GM12878 (cell line): Measurements from ENCODE around the gene ERC2. TPM values are rescaled to one million over a fixed set of nuclear protein-coding genes. Genes with fewer than 3 reads are reported as not detected.

Experiments
- CHD2 ChIP-seq: IDR thresholded peaks from 2 replicates; pipeline ENCODE4 v1.6.1; 2011; ENCODE audit warnings: low read depth, low read length, improper control_type of control experiment, borderline replicate concordance
- NR2F1 ChIP-seq: fragments of 450-650 bp; conservative IDR thresholded peaks from 2 replicates; pipeline ENCODE4 v1.6.1; 2017; ENCODE audit warnings: mild to moderate bottlenecking
- POU2F2 ChIP-seq: IDR thresholded peaks from 3 replicates; pipeline ENCODE4 v1.6.1; 2011; ENCODE audit warnings: low read depth, mild to moderate bottlenecking, low read length, borderline replicate concordance
- RBBP5 ChIP-seq: fragments of 200-600 bp; sonication (generic); conservative IDR thresholded peaks from 2 replicates; pipeline ENCODE4 v1.6.1; 2016
- RFX5 ChIP-seq: IDR thresholded peaks from 2 replicates; pipeline ENCODE4 v1.6.1; 2011; ENCODE audit warnings: low read depth, low read length, improper control_type of control experiment
- SMC3 ChIP-seq: IDR thresholded peaks from 2 replicates; pipeline ENCODE4 v1.6.1; 2011; ENCODE audit warnings: low read length, improper control_type of control experiment, borderline replicate concordance
- SRF ChIP-seq, 2 experiments: IDR thresholded peaks; 2 replicates each; pipeline ENCODE4 v1.6.1; 2011; ENCODE audit warnings: low read depth in 2 of 2, low read length in 2 of 2, mild to moderate bottlenecking in 1 of 2, moderate library complexity in 1 of 2
- STAT1 ChIP-seq: fragments of 450-650 bp; conservative IDR thresholded peaks from 2 replicates; pipeline ENCODE4 v1.6.1; 2014; ENCODE audit warnings: antibody characterized with exemption, mild to moderate bottlenecking
- polyA plus RNA-seq, 11 experiments: library from polyadenylated mRNA; depleted of rRNA in 4 of 11; unstranded in 6 of 11; stranded (reverse) in 5 of 11; fragments of >200 nt; fragmentation: Nextera tagmentation in 4 of 11; fragmentation: Illumina TruSeq in 1 of 11; extraction: Ambion mirVana in 4 of 11; extraction: Trizol in 1 of 11; gene quantifications; 1 replicate in 1 of 11; 2 replicates in 10 of 11; pipeline versions ENCODE4 v1.2.1 to v1.2.3, GENCODE V29; 2011 to 2016; ENCODE audit warnings: inconsistent platforms in 2 of 11, missing spikeins in 2 of 11, low read depth in 1 of 11
- total RNA-seq, 4 experiments: library from RNA; depleted of rRNA in 3 of 4; stranded (reverse); fragments of >200 nt in 3 of 4; fragmentation: Illumina TruSeq in 1 of 4; extraction: Trizol in 1 of 4; gene quantifications; 2 replicates each; pipeline versions ENCODE4 v1.2.1 to v1.2.3, GENCODE V29; 2013 to 2021
- TF ChIP-seq, protein P1 (sequence below): fragments of 450-650 bp; IDR thresholded peaks from 2 replicates; pipeline ENCODE4 v1.6.1; 2017; ENCODE audit warnings: mild to moderate bottlenecking, low read depth, inconsistent platforms; ENCODE audit not compliant: poor library complexity, severe bottlenecking
- TF ChIP-seq, protein P2 (sequence below): IDR thresholded peaks from 2 replicates; pipeline ENCODE4 v1.6.1; 2011; ENCODE audit warnings: low read depth, mild to moderate bottlenecking, low read length, moderate library complexity, borderline replicate concordance; ENCODE audit errors: extremely low read depth
- TF ChIP-seq, protein P3 (sequence below): fragments of 450-650 bp; IDR thresholded peaks from 2 replicates; pipeline ENCODE4 v1.6.1; 2018; ENCODE audit warnings: borderline replicate concordance, mild to moderate bottlenecking; ENCODE audit not compliant: partially characterized antibody
- TF ChIP-seq, protein P4 (sequence below), 3 experiments: IDR thresholded peaks in 2 of 3; conservative IDR thresholded peaks in 1 of 3; 2 replicates each; pipeline ENCODE4 v1.5.1; 2011; ENCODE audit warnings: low read depth in 3 of 3, low read length in 3 of 3, mild to moderate bottlenecking in 3 of 3, control low read depth in 2 of 3, moderate library complexity in 2 of 3, inconsistent platforms in 1 of 3, mixed read lengths in 1 of 3; ENCODE audit not compliant: control insufficient read depth in 2 of 3, insufficient read depth in 1 of 3; ENCODE audit errors: extremely low read depth in 1 of 3
- TF ChIP-seq, protein P5 (sequence below): IDR thresholded peaks from 2 replicates; pipeline ENCODE4 v1.6.1; 2012; ENCODE audit warnings: mild to moderate bottlenecking, low read depth, low read length
- TF ChIP-seq, protein P6 (sequence below): IDR thresholded peaks from 2 replicates; pipeline ENCODE4 v1.6.1; 2011; ENCODE audit warnings: borderline replicate concordance, low read depth, mild to moderate bottlenecking, moderate library complexity, low read length; ENCODE audit not compliant: insufficient read depth, poor library complexity, severe bottlenecking
- TF ChIP-seq, protein P7 (sequence below): IDR thresholded peaks from 2 replicates; pipeline ENCODE4 v1.6.1; 2011; ENCODE audit warnings: low read depth, low read length, improper control_type of control experiment, borderline replicate concordance

ERC2 gene
- total and polyA plus RNA-seq, 10 of the 15 experiments (the other 5 are each of a cell fraction or from before 2014, with no cell fraction given) = 0.06 to 1.4 (median 0.12) TPM; not detected in 3

DNA sequence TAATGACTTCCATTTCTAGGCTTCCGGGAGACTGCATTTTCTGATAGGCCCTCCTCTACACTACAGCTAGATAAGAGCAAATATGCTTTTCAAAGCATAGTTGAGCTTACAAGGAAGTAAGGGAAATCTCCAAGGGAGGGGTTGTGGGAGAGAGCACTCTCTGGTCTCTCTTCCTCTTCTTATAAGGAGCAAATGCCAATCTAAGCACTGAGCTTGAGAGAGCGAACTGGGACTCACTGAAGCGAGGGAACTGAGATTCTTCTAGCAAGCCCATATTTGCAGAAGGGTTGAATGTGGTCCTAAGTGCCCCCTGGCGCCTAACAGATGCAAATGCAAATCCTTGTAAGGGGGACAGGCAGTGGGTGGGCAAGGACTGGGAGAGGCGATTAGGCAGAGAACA lies 164.8 kb downstream of the ERC2 start (continued):
- TF ChIP-seq, protein P1, sequence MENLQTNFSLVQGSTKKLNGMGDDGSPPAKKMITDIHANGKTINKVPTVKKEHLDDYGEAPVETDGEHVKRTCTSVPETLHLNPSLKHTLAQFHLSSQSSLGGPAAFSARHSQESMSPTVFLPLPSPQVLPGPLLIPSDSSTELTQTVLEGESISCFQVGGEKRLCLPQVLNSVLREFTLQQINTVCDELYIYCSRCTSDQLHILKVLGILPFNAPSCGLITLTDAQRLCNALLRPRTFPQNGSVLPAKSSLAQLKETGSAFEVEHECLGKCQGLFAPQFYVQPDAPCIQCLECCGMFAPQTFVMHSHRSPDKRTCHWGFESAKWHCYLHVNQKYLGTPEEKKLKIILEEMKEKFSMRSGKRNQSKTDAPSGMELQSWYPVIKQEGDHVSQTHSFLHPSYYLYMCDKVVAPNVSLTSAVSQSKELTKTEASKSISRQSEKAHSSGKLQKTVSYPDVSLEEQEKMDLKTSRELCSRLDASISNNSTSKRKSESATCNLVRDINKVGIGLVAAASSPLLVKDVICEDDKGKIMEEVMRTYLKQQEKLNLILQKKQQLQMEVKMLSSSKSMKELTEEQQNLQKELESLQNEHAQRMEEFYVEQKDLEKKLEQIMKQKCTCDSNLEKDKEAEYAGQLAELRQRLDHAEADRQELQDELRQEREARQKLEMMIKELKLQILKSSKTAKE = no peak
- TF ChIP-seq, protein P2, sequence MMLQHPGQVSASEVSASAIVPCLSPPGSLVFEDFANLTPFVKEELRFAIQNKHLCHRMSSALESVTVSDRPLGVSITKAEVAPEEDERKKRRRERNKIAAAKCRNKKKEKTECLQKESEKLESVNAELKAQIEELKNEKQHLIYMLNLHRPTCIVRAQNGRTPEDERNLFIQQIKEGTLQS = no peak
- TF ChIP-seq, protein P3, sequence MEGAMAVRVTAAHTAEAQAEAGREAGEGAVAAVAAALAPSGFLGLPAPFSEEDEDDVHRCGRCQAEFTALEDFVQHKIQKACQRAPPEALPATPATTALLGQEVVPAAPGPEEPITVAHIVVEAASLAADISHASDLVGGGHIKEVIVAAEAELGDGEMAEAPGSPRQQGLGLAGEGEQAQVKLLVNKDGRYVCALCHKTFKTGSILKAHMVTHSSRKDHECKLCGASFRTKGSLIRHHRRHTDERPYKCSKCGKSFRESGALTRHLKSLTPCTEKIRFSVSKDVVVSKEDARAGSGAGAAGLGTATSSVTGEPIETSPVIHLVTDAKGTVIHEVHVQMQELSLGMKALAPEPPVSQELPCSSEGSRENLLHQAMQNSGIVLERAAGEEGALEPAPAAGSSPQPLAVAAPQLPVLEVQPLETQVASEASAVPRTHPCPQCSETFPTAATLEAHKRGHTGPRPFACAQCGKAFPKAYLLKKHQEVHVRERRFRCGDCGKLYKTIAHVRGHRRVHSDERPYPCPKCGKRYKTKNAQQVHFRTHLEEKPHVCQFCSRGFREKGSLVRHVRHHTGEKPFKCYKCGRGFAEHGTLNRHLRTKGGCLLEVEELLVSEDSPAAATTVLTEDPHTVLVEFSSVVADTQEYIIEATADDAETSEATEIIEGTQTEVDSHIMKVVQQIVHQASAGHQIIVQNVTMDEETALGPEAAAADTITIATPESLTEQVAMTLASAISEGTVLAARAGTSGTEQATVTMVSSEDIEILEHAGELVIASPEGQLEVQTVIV = no peak
- TF ChIP-seq, protein P4, sequence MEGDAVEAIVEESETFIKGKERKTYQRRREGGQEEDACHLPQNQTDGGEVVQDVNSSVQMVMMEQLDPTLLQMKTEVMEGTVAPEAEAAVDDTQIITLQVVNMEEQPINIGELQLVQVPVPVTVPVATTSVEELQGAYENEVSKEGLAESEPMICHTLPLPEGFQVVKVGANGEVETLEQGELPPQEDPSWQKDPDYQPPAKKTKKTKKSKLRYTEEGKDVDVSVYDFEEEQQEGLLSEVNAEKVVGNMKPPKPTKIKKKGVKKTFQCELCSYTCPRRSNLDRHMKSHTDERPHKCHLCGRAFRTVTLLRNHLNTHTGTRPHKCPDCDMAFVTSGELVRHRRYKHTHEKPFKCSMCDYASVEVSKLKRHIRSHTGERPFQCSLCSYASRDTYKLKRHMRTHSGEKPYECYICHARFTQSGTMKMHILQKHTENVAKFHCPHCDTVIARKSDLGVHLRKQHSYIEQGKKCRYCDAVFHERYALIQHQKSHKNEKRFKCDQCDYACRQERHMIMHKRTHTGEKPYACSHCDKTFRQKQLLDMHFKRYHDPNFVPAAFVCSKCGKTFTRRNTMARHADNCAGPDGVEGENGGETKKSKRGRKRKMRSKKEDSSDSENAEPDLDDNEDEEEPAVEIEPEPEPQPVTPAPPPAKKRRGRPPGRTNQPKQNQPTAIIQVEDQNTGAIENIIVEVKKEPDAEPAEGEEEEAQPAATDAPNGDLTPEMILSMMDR (IDR thresholded peaks at IDR 0.05 in 2 of 3, conservative IDR thresholded peaks at IDR 0.05 in 1 of 3; ENCODE audit: control insufficient read depth in 2 of 3, extremely low read depth in 1 of 3, insufficient read depth in 1 of 3, low read depth in 3 of 3, low read length in 3 of 3) = peak; percentile 55 to 68 (median 66)
- no peak for TF ChIP-seq RBBP5
- TF ChIP-seq, protein P5, sequence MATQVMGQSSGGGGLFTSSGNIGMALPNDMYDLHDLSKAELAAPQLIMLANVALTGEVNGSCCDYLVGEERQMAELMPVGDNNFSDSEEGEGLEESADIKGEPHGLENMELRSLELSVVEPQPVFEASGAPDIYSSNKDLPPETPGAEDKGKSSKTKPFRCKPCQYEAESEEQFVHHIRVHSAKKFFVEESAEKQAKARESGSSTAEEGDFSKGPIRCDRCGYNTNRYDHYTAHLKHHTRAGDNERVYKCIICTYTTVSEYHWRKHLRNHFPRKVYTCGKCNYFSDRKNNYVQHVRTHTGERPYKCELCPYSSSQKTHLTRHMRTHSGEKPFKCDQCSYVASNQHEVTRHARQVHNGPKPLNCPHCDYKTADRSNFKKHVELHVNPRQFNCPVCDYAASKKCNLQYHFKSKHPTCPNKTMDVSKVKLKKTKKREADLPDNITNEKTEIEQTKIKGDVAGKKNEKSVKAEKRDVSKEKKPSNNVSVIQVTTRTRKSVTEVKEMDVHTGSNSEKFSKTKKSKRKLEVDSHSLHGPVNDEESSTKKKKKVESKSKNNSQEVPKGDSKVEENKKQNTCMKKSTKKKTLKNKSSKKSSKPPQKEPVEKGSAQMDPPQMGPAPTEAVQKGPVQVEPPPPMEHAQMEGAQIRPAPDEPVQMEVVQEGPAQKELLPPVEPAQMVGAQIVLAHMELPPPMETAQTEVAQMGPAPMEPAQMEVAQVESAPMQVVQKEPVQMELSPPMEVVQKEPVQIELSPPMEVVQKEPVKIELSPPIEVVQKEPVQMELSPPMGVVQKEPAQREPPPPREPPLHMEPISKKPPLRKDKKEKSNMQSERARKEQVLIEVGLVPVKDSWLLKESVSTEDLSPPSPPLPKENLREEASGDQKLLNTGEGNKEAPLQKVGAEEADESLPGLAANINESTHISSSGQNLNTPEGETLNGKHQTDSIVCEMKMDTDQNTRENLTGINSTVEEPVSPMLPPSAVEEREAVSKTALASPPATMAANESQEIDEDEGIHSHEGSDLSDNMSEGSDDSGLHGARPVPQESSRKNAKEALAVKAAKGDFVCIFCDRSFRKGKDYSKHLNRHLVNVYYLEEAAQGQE = no peak
- TF ChIP-seq STAT1 = no peak
- peak; percentile 80; the same call in 1 of the 3 replicates for TF ChIP-seq POU2F2
- TF ChIP-seq NR2F1 = no peak
- no peak for TF ChIP-seq RFX5
- TF ChIP-seq, protein P6, sequence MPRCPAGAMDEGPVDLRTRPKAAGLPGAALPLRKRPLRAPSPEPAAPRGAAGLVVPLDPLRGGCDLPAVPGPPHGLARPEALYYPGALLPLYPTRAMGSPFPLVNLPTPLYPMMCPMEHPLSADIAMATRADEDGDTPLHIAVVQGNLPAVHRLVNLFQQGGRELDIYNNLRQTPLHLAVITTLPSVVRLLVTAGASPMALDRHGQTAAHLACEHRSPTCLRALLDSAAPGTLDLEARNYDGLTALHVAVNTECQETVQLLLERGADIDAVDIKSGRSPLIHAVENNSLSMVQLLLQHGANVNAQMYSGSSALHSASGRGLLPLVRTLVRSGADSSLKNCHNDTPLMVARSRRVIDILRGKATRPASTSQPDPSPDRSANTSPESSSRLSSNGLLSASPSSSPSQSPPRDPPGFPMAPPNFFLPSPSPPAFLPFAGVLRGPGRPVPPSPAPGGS = no peak
- TF ChIP-seq, protein P7, sequence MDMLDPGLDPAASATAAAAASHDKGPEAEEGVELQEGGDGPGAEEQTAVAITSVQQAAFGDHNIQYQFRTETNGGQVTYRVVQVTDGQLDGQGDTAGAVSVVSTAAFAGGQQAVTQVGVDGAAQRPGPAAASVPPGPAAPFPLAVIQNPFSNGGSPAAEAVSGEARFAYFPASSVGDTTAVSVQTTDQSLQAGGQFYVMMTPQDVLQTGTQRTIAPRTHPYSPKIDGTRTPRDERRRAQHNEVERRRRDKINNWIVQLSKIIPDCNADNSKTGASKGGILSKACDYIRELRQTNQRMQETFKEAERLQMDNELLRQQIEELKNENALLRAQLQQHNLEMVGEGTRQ = no peak
- TF ChIP-seq CHD2 = no peak
- TF ChIP-seq SRF (IDR thresholded peaks at IDR 0.05; ENCODE audit: low read depth in 2 of 2, low read length in 2 of 2) = peak; percentile 57 to 72; a peak in 2 of 4 replicates
- peak; percentile 63 for TF ChIP-seq SMC3
- TF ChIP-seq, all 136 proteins: peak for 6
